SK-N-MC (cell line): ENCODE results near the gene NME2.
A peak's percentile ranks its signal among the peaks of the same experiment; 100 is the strongest.

Experiments
- EZH2 ChIP-seq: fragments of 200-600 bp; sonication (generic); IDR thresholded peaks from one replicate; pipeline ENCODE4 v1.6.1; 2017; ENCODE audit warnings: antibody characterized with exemption
- POLR2AphosphoS5 ChIP-seq: IDR thresholded peaks from 2 replicates; pipeline ENCODE4 v1.6.1; 2012; ENCODE audit warnings: mild to moderate bottlenecking, low read depth, low read length, borderline replicate concordance

GRCh38 chr17:51121620-51122472 is 44.4 kb upstream of the NME2 start:
- TF ChIP-seq EZH2, result no peak
- peak; percentile 38; the same call in 1 of the 2 replicates for TF ChIP-seq POLR2AphosphoS5
